UCSD-AML1 (cell line): ENCODE data around the gene STAG1.
"Not testable (repeated sequence)": the region's sequence is repeated elsewhere in the genome, so short reads cannot be mapped to it uniquely, and the experiment has no call there.

Source experiments
- DNase-seq: peaks from one replicate; lab custom pipeline; 2025; ENCODE audit not compliant: unreplicated experiment; lab: John Stamatoyannopoulos, UW

STAG1 gene

GRCh38 chr3:136516095-136516494 is 236.1 kb downstream of the STAG1 start:
- no peak for DNase-seq

DNA sequence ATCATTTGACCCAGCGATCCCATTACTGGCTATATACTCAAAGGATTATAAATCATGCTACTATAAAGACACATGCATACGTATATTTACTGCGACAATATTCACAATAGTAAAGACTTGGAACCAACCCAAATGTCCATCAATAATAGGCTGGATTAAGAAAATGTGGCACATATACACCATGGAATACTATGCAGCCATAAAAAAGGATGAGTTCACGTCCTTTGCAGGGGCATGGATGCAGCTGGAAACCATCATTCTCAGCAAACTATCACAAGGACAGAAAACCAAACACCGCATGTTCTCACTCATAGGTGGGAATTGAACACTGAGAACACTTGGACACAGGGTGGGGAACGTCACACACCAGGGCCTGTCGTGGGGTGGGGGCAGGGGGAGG is 237.6 kb downstream of the STAG1 start:
- not testable (repeated sequence) for DNase-seq

DNA sequence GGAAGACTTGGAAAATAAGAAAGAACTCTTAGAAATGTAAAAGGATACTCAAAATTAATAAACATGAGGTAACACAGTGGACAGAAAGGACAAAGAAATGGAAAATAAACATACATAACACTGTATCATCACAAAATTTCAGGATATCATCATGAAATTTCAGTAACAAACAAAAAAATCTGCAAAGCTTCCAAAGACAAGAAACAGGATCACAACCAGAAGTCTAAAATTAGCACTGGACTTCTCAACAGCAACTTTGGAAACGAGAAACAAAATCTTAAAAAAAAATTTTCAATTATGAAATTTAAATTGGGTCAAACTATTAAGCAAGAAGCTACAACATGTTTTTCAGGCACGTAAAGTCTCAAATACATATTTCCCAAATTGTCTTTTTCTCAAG is 238.8 kb downstream of the STAG1 start:
- DNase-seq: no peak

DNA sequence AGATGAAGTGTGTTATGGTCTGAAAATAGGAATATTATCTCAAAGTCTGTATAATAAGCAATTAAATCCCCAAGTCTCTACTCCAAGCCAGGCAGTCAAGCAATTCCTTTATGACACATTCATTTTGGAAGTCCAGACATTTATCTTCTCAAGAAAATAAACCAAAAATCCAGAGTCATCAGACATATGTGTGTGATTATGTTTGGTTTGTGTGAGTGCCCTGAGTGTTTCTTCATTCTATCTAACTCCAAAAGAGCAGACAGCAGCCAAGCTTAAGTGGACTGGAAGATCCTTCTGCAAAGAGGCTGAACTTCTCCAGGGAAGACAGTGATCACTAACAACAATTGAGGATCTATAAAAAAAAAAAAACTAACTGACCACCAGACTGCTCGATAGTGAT is 239.8 kb downstream of the STAG1 start:
- no peak for DNase-seq

DNA sequence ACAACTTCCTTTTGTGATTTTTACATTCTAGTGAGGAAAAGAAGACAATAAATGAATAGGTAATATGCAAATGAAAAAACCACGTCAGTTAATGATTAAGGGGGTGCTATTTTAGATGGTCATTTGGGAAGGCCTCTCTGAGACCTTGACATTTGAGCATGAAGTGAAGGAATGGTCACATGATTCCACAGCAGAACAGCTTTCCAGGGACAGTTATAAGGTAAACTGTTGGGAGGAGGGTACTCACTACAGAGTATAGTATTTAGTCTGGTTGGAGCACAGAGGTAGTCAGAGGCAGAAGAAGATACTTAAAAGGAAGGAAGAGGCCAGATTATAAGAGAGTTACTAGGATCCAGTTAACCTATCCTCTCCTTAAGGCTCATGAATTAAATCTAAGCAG is 246.5 kb downstream of the STAG1 start:
- no peak for DNase-seq

- no peak for DNase-seq
These were observed 249.1 kb downstream of the STAG1 start for GRCh38 chr3:136503056-136503455.

DNA sequence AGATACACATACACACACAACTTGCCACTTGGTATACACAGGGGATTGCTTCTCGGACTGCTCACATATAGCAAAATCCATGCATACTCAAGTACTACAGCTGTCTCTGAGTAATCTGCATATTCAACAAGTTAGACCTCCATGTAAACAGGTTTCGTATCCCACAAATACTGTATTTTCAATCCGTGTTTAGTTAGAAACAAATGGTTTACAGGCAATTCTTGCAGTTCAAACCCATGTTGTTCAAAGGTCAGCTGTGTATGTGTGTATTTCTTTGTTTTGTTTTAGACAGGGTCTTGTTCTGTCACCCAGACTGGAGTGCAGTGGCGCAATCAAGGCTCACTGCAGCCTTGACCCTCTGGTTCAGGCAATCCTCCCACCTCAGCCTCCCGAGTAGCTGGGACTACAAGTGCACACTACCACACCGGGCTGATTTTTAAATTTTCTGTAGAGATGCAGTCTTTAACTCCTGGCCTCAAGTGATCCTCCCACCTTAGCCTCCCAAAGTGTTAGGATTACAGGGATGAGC is 253.2 kb downstream of the STAG1 start:
- no peak for DNase-seq

- no peak for DNase-seq
These were observed 257.0 kb downstream of the STAG1 start for GRCh38 chr3:136495213-136495612.

DNA sequence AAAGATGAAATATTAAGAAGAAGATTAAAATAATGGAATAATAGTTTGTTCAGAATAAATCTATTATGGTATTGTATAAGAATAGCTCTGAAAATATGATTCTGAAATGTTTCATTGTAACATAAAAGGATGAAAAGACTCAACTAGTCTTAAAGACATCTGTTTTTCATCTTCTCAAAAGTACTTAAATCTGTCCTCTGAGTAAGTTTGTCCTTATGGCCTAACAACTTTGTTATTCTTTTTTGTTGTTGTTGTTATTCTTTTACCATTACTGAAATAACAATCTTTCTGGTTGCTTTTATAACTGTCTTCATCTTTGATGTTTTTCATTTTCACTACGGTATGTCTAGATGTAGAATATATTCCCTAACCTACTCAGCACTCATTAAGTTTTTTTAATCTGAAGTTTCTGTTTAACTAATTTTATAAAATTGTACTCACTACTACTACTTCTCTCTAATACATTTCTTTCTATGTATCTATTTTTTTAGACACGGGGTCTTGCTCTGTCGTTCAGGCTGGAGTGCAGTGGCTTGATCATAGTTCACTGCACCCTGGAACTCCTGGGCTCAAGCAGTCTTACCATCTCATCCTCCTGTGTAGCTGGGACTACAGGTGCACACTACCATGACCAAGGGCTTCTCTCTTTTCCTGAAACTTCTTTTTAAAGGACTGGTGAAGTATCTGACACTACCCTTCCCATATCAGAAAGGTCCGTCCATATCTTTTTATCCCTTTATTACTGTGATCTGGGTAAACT is 261.4 kb downstream of the STAG1 start:
- DNase-seq: no peak

GRCh38 chr3:136485777-136486176 is 266.4 kb downstream of the STAG1 start:
- DNase-seq: no peak

DNA sequence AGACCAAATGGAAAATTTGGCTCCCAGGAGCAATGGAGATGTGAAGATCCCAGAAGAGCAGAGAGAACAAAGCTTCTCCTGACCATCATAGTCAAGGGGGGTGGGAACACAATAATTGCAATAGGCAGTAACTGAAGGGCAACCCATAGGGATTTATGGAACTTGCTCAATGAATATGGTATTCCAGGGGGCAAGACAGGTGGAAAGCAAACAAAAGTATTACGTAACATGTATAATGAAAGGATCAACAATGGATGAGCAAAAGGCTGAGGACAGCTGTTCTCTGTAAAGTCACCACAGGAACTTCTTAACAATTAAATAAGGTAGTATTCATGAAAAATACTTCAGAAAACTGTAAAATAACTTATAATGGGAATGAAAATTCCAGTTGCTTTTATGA is 275.9 kb downstream of the STAG1 start:
- DNase-seq: no peak

GRCh38 chr3:136474876-136475275 is 277.3 kb downstream of the STAG1 start:
- DNase-seq: not testable (repeated sequence)

DNA sequence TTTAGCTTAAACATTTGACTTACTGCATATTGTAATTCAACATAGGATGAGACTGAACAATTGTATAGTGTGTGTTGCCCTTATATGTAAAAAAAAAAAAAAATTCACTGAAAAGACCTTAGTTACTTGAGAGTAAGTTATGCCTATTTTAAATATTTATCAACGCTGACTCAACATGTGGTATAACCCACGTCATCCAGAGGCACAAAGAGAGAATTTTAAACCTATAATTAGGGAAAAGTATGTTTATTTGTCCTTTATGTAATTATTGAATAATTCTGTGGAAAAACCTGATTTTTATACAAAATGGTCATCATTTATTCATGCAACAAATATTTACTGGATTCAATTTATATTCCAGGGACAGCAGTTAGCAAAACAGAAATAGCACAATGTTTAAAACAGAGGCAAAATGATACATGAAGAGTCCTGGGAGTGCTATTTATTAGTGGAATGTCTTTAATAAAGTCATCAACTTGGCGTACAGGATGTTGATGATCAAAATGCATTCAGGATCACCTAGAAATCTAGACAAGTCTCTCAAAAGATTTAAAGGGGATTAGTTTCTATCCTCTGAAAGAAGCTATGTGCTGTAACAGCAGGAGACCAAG is 278.4 kb downstream of the STAG1 start:
- DNase-seq: no peak

GRCh38 chr3:136465296-136465695 is 286.9 kb downstream of the STAG1 start:
- no peak for DNase-seq

GRCh38 chr3:136464502-136464901 is 287.7 kb downstream of the STAG1 start:
- no peak for DNase-seq

GRCh38 chr3:136463170-136463569 is 289.0 kb downstream of the STAG1 start:
- no peak for DNase-seq

DNA sequence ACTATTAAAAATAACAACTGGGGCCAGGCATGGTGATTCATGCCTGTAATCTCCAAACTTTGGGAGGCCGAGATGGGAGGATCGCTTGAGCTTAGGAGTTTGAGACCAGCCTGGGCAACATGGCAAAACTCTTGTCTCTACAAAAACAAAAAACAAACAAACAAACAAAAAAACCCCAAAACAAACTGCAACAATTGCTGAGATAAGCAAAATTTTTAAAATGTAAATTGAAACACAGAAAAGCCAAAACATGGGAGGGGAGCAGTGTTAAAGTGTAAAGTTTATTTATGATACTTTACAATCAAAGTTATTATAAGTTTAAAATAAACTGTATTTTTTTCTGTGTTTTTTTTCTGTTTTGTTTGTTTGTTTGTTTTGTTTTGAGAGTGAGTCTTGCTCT is 294.4 kb downstream of the STAG1 start:
- DNase-seq: no peak

DNA sequence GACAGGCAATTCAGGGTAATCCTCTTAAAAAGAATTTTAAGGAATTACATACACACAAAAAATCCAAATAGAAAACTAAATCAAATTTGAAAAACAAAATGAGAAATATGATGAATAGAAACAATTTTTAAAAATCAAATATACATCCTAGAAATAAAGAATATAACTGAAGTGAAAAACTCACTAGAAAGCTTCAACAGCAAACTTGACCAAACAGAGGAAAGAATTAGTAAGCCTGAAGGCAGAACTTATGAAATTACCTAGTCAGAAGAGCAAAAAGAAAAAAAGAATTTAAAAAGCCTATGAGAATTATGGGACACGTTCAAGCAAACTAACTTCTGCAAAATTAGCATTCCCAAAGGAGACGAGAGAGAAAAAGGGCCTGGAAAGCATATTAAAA is 296.0 kb downstream of the STAG1 start:
- DNase-seq: no peak

GRCh38 chr3:136444581-136444980 is 307.6 kb downstream of the STAG1 start:
- DNase-seq: no peak

- no peak for DNase-seq
These were observed 315.1 kb downstream of the STAG1 start for GRCh38 chr3:136437043-136437442.

- DNase-seq: no peak
These were observed 317.7 kb downstream of the STAG1 start for GRCh38 chr3:136434429-136434828.

DNA sequence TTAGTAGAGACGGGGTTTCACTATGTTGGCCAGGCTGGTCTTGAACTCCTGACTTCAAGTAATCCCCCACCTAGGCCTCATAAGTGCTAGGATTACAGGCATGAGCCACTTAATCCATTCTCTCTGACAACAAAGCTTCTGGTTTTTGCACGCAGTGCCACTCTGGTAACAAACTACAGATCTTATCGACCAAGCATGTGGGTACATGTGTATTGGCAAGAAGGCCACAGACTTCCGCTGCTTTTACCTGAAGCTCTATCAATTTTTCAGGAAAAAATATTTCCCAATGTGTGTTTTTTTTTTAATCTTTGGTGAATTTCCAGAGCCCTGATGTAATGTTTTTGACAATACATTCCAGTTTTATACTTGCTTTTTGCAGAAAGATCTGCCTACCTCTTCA is 319.5 kb downstream of the STAG1 start:
- no peak for DNase-seq

DNA sequence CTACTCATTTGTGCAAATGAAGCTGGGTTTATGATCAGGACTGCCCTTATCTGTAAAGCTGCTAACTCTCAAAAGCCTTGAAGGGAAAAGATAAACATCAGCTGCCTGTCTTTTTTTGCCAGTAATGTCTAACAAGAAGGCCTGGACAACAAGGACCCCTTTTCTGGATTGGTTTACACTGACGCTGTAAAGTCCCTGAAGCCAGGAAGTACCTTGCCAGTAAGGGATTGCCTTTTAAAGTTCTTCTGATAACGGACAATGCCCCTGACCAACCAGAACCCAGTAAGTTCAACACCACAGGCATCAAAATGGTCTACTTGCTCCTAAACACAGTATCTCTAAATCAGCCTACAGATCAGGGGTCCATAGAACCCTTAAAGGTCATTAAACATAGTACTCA is 324.0 kb downstream of the STAG1 start:
- DNase-seq: no peak
